ENCODE data around the gene SORCS2.

Gene SORCS2

DNA sequence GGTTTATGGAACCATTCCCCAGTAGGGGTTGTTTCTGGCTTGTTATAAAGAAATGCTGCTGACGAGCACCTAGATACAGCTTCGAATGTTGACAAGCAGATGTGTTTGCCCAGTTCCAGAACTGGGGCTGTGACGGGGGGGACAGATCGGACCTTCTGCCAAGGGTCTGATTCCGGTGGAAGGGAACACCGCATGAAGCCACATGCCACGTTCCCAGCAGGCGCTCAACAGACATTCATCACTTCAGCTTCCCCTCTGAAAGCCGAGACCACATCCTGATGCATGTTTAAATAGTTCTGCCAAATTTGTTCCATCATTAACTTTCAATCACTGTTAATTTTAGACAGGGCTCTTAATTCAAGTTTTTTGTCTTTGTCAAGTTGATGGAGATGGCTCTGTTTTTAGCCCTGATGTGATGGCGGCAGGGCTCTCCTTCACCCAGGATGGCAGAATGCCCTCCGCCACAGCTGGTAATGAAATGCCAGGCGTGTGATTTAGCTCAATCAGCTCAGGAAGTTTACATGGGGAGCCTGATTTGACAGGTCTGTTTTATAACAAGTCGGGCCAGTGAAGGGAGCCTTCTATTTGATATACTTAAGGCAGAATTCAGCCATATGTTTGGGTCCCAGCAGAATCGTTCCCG, 185.0 kb downstream of the SORCS2 start:
- Histone ChIP-seq H3K27ac (ENCODE audit: low read depth, low read length) (no peak overlapping the region), H3K4me3 (ENCODE audit: low read depth, low read length) (no peak overlapping the region), H3K9me3 (ENCODE audit: control insufficient read depth, insufficient read depth, low read length) (no peaks in the 10 kb centered on the region), H3K4me1 (ENCODE audit: control insufficient read depth, insufficient read depth, low read length) (no peaks in the 10 kb centered on the region), H3K36me3 (ENCODE audit: control insufficient read depth, insufficient read depth, low read length) (no peaks in the 10 kb centered on the region), H3K27me3 (ENCODE audit: control insufficient read depth, insufficient read depth, low read length) (no peaks in the 10 kb centered on the region), H3K9ac (ENCODE audit: low read depth, low read length) (no peak overlapping the region)

DNA sequence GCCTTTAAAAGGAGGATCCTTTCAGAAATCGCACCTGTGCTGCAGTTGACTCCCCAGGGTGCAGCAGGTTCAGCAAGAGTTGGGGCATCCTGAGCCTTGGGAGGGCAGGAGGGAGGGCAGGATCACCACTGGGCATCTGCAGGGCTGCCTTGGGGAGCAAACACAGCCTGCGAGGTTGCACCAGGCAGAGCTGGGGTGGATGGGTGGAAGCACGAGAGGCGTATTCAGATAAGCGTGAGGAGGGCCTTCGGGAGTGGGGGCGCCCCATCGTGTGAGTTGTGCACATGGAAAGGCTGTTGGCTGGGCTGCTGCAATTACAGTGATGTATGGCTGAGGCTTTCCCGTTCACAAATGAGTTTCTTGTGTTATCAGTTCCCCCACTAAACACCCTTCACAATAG, 186.8 kb downstream of the SORCS2 start:
- no peaks in the 10 kb centered on the region for H3K27me3 ChIP-seq (ENCODE audit: control insufficient read depth, insufficient read depth, low read length)
- H3K27ac ChIP-seq (ENCODE audit: low read depth, low read length), result no peak overlapping the region
- H3K9ac ChIP-seq (ENCODE audit: low read depth, low read length), result no peak overlapping the region
- no peaks in the 10 kb centered on the region for H3K36me3 ChIP-seq (ENCODE audit: control insufficient read depth, insufficient read depth, low read length)
- no peak overlapping the region for H3K4me3 ChIP-seq (ENCODE audit: low read depth, low read length)
- no peaks in the 10 kb centered on the region for H3K4me1 ChIP-seq (ENCODE audit: control insufficient read depth, insufficient read depth, low read length)
- H3K9me3 ChIP-seq (ENCODE audit: control insufficient read depth, insufficient read depth, low read length), result no peaks in the 10 kb centered on the region

DNA sequence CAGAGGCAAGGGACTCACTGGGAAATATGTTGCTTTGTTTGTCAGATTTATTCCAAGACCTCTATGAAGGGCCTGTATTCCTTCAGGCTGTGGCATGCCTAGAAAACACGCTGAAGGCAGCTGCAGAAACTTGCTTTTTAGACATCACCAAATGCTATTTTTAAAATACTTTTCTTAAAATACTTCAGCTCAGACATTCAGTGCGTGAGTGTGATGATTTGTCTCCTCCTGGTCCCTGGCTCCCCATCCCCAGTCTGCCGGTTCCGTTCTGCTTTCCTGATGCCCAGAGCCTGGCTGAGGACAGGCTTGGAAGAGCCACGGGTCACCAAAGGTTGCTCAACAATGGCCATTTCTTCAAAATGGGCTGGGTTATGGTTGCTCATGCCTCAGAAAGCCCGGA, 187.4 kb downstream of the SORCS2 start:
- no peak overlapping the region for H3K27ac ChIP-seq (ENCODE audit: low read depth, low read length)
- no peaks in the 10 kb centered on the region for H3K27me3 ChIP-seq (ENCODE audit: control insufficient read depth, insufficient read depth, low read length)
- H3K9ac ChIP-seq (ENCODE audit: low read depth, low read length), result no peak overlapping the region
- H3K4me1 ChIP-seq (ENCODE audit: control insufficient read depth, insufficient read depth, low read length), result no peaks in the 10 kb centered on the region
- H3K36me3 ChIP-seq (ENCODE audit: control insufficient read depth, insufficient read depth, low read length), result no peaks in the 10 kb centered on the region
- no peak overlapping the region for H3K4me3 ChIP-seq (ENCODE audit: low read depth, low read length)
- no peaks in the 10 kb centered on the region for H3K9me3 ChIP-seq (ENCODE audit: control insufficient read depth, insufficient read depth, low read length)

DNA sequence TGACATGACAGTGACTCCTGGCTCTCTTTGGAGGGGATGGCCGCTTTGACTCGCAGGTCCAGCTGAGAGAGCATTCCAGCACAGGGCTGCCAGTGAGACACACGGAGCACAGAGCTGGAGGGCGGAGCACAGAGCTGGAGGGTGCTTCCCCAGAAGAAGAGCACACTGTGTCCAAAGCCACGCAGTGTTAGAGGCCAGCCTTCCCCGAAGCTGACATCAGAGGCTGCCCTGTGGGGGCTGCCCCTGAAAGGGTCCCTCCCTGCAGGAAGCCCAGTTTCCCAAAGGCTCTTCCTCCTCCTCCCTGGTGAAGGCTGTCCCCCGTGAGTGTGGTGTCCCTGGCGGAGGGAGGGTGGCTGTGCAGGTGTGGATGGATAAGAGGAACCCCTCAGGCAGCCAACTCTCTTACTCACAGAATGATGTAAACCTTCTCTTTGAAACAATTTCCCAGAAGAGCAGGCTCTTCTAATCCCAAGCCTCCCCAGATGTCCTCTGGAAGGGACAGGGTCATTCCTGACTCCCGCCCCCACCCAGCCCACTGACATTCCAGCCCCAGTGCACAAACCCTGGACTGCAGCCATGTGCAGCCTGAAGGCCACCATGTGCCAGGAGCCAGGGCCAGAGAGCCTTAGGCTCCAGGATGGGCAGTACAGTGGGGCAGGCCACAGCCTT, 189.0 kb downstream of the SORCS2 start:
- Histone ChIP-seq H3K27ac (ENCODE audit: low read depth, low read length) (no peak overlapping the region), H3K9me3 (ENCODE audit: control insufficient read depth, insufficient read depth, low read length) (no peaks in the 10 kb centered on the region), H3K4me1 (ENCODE audit: control insufficient read depth, insufficient read depth, low read length) (no peaks in the 10 kb centered on the region), H3K27me3 (ENCODE audit: control insufficient read depth, insufficient read depth, low read length) (no peaks in the 10 kb centered on the region), H3K4me3 (ENCODE audit: low read depth, low read length) (no peak overlapping the region), H3K9ac (ENCODE audit: low read depth, low read length) (no peak overlapping the region), H3K36me3 (ENCODE audit: control insufficient read depth, insufficient read depth, low read length) (no peaks in the 10 kb centered on the region)

DNA sequence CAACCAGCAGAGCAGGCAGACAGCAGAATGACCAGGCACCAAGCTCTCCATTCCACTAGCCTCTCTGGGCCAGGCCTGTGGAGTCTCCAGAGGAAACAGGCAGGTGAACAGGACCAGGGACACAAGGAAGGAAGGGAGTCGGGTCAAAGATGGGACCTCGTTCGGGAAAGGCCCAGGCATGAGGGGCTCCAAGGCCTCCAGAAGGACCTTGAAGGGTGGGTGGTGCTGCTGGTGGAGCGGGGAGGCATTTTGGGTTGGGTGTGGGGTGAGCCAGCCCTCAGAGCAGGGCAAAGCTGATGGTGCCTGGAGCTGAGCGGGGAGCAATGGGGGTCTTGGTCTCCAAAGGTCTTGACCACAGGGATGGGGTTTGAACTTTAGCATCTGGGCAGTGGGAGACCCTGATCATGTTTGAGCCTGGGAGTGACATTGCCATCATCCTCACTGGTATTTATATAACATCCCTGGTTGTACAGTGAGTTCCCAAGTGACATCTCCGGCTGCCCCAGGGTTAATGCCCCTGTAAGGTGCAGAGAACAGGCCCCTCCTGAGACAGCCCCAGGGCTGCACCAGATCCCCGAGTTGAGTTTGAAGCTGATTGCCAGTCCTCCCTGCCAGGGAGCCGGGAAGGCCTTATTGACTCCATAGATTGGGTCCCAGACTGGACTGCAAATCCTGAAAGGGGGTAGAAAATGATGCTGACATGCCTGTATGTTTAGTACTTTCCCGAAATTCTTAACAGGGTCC, 189.7 kb downstream of the SORCS2 start:
- H3K4me3 ChIP-seq (ENCODE audit: low read depth, low read length), result no peak overlapping the region

DNA sequence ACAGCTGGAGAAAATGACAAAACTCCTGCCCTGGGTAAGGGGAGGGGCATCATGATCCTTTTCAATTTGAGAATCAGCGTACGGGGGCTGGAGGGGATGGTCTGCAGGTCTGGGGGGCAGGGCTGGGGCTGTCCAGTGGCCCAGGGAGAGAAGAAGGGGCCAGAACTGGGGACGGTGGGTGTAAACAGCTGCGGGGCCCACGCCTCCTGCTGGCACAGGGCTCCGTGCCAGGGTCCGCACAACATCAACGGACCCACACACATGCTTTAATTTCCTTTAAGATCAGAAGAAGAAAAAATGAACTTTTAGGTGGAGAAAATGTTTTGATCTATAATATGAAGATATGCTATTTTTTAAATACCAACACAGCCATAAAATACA, 190.3 kb downstream of the SORCS2 start:
- no peaks in the 10 kb centered on the region for H3K4me1 ChIP-seq (ENCODE audit: control insufficient read depth, insufficient read depth, low read length)
- H3K27ac ChIP-seq (ENCODE audit: low read depth, low read length), result no peak overlapping the region
- no peak overlapping the region for H3K9ac ChIP-seq (ENCODE audit: low read depth, low read length)

More for the DNA sequence above, 189.7 kb downstream of the SORCS2 start:
- H3K36me3 ChIP-seq (ENCODE audit: control insufficient read depth, insufficient read depth, low read length), result no peaks in the 10 kb centered on the region
- no peak overlapping the region for H3K9ac ChIP-seq (ENCODE audit: low read depth, low read length)
- H3K27ac ChIP-seq (ENCODE audit: low read depth, low read length), result no peak overlapping the region
- H3K27me3 ChIP-seq (ENCODE audit: control insufficient read depth, insufficient read depth, low read length), result no peaks in the 10 kb centered on the region
- no peaks in the 10 kb centered on the region for H3K4me1 ChIP-seq (ENCODE audit: control insufficient read depth, insufficient read depth, low read length)
- H3K9me3 ChIP-seq (ENCODE audit: control insufficient read depth, insufficient read depth, low read length), result no peaks in the 10 kb centered on the region

DNA sequence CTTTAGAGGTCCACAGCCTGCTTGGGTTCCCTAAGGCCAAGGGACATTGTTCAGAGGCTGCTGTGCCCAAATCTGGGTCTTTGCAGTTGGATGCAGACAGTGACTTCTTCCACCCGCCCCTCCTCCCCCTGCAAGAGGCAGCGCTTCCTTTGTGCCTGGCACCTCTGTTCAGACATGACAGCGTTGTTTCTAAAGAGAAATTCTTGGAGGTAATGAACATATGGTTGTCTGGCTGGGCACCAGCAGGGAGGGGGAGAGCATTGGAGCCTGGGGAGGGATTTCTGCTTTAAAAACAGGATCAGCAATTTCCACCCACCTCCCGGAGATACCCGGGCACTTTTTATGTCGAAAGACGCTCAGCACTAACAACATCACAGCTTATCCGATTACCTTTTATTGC, 190.9 kb downstream of the SORCS2 start:
- H3K36me3 ChIP-seq (ENCODE audit: control insufficient read depth, insufficient read depth, low read length), result no peaks in the 10 kb centered on the region
- H3K27ac ChIP-seq (ENCODE audit: low read depth, low read length), result no peak overlapping the region
- no peaks in the 10 kb centered on the region for H3K27me3 ChIP-seq (ENCODE audit: control insufficient read depth, insufficient read depth, low read length)
- H3K9me3 ChIP-seq (ENCODE audit: control insufficient read depth, insufficient read depth, low read length), result no peaks in the 10 kb centered on the region
- H3K9ac ChIP-seq (ENCODE audit: low read depth, low read length), result no peak overlapping the region
- no peaks in the 10 kb centered on the region for H3K4me1 ChIP-seq (ENCODE audit: control insufficient read depth, insufficient read depth, low read length)
- no peak overlapping the region for H3K4me3 ChIP-seq (ENCODE audit: low read depth, low read length)

More for the DNA sequence above, 190.3 kb downstream of the SORCS2 start:
- H3K27me3 ChIP-seq (ENCODE audit: control insufficient read depth, insufficient read depth, low read length), result no peaks in the 10 kb centered on the region
- H3K36me3 ChIP-seq (ENCODE audit: control insufficient read depth, insufficient read depth, low read length), result no peaks in the 10 kb centered on the region
- H3K9me3 ChIP-seq (ENCODE audit: control insufficient read depth, insufficient read depth, low read length), result no peaks in the 10 kb centered on the region
- no peak overlapping the region for H3K4me3 ChIP-seq (ENCODE audit: low read depth, low read length)

DNA sequence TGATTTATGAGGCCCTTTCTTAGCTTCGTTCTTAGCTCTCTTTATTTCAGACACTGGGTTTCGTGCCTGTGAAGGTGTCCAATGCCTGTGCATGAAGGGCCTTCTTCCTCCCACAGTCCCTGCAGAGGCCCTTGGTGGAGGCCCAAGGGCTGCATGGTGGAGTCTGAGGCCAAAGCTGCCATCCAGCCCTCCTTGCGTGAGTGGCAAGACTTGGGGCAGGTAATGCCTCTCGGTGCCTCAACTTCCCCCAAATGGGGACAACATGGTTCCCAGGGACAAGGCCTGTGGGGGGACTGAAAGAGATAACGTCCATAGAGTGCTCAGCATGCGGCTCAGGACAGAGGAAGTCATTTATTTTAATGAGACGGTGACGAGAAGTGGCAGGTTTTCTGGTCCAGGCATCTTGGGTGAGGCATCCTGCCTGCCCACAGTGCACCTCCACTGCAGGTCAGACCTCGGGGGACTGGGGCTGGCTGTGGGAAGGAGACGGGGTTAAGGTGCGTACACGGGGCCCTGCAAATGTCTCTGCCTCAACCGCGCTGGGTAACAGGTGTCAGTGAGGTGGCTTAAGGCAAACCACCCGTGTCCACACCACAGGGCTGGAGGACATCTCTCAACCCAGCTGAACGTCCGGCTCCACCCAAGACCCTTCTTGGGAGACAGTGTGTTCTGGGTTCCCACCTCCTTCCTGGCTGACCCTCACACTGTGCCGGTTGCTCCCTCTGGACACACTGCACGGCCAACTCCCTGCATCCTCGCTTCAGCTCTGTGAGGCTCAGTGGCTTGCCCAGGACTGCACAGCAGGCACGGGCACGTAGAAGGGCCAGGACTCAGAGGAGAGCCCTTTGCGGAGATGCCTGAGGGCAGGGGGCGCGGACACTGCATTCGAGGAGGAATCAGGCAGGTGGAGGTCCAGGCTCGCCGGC, 191.9 kb downstream of the SORCS2 start:
- H3K9me3 ChIP-seq (ENCODE audit: control insufficient read depth, insufficient read depth, low read length), result no peaks in the 10 kb centered on the region
- no peak overlapping the region for H3K4me3 ChIP-seq (ENCODE audit: low read depth, low read length)
- no peaks in the 10 kb centered on the region for H3K27me3 ChIP-seq (ENCODE audit: control insufficient read depth, insufficient read depth, low read length)
- H3K36me3 ChIP-seq (ENCODE audit: control insufficient read depth, insufficient read depth, low read length), result no peaks in the 10 kb centered on the region
- H3K4me1 ChIP-seq (ENCODE audit: control insufficient read depth, insufficient read depth, low read length), result no peaks in the 10 kb centered on the region
- no peak overlapping the region for H3K9ac ChIP-seq (ENCODE audit: low read depth, low read length)
- no peak overlapping the region for H3K27ac ChIP-seq (ENCODE audit: low read depth, low read length)

DNA sequence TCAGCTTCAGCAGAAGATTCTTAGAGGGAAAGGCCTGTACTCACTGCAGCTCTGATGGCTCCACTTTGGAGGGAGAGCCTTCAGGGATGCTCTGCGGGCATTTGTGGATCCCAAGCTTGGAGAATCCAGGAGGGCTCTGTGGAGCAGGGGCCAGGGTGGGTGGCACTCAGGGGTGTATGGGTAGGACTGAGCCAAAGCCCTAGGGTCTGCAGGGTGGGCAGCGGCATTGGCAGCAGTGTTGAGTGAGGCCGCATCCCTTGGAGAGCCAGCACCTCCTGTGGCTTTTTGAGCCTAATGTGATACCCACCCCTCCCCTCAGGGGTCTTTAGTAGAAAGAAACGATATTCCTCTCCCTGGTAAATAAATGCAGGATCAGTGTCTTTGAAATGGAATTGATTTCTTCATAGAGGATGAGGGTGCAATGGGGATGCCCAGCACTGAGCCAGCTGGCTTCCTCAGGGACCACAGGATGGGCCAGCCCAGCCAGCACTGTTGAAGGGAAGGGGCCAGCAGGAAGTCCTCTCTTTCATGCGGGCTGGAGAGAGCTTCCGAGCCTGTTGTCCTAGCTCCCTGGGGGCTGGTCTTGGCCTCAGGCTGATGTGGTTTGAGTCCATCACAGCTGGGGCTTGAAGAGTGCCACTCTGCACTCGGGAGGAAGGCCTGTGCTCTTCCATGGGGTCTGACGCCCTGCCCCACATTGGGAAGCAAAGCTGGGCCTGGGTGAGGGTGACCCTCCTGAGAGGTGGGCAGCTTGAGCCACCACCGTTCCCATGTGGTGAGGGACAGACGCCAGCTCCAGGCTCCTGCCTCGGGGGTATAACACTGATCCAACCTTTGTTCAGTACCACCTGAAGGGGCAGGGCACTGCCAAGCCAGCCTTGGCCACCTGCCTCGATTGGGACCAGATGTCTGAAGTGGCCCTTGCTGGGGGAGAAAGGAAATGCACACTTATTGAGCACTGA, 192.9 kb downstream of the SORCS2 start:
- H3K4me3 ChIP-seq (ENCODE audit: low read depth, low read length), result no peak overlapping the region

DNA sequence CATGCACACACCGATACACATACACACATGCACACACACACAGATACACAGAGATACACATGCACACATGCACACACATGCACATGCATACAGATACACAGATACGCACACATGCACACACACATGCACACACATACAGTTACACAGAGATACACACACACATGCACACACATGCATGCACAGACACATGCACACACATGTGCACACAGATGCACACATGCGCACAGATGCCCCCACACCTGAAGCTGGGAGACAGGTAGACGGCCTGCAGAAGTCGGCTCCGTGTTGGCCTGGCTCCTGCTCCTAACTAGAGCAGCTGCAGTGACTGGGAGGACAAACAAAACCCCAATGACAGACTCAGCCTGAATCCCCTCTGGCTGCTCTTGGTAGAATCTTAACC, 195.6 kb downstream of the SORCS2 start:
- Histone ChIP-seq H3K9ac (ENCODE audit: low read depth, low read length) (no peak overlapping the region), H3K36me3 (ENCODE audit: control insufficient read depth, insufficient read depth, low read length) (no peaks in the 10 kb centered on the region), H3K4me3 (ENCODE audit: low read depth, low read length) (no peak overlapping the region), H3K9me3 (ENCODE audit: control insufficient read depth, insufficient read depth, low read length) (no peaks in the 10 kb centered on the region), H3K27ac (ENCODE audit: low read depth, low read length) (no peak overlapping the region), H3K4me1 (ENCODE audit: control insufficient read depth, insufficient read depth, low read length) (no peaks in the 10 kb centered on the region), H3K27me3 (ENCODE audit: control insufficient read depth, insufficient read depth, low read length) (no peaks in the 10 kb centered on the region)

More for the DNA sequence above, 192.9 kb downstream of the SORCS2 start:
- no peak overlapping the region for H3K27ac ChIP-seq (ENCODE audit: low read depth, low read length)
- H3K4me1 ChIP-seq (ENCODE audit: control insufficient read depth, insufficient read depth, low read length), result no peaks in the 10 kb centered on the region
- no peaks in the 10 kb centered on the region for H3K27me3 ChIP-seq (ENCODE audit: control insufficient read depth, insufficient read depth, low read length)
- no peaks in the 10 kb centered on the region for H3K9me3 ChIP-seq (ENCODE audit: control insufficient read depth, insufficient read depth, low read length)
- H3K36me3 ChIP-seq (ENCODE audit: control insufficient read depth, insufficient read depth, low read length), result no peaks in the 10 kb centered on the region
- no peak overlapping the region for H3K9ac ChIP-seq (ENCODE audit: low read depth, low read length)

All from HUES48 (cell line).